ENCODE results near the gene ZC3H4. TPM values are rescaled to one million over a fixed set of nuclear protein-coding genes. Genes with fewer than 3 reads are reported as not detected.
"Not testable (repeated sequence)": the region's sequence is repeated elsewhere in the genome, so short reads cannot be mapped to it uniquely, and the experiment has no call there.

ZC3H4 gene
- total RNA-seq, 1 experiment from 2014 or later = 94.4 TPM

DNA sequence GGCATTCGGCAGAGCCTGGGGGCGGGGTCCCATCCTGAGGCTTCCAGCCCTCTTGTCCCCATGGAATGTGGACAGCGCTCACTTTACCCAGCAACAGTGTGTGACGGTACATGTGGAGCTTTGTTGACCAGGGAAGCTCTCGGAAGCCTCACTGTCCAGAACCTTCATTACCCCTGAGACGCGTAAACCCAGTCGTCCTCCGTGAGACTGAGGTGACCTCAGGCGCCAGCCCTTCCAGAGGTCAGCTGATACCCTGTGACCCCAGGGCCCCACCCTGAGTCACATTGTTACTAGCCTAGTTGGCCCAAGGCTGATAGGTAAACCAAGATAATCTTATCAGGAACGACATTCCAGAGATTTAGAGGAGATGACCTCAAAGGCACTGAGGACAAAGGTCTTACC lies 55.0 kb downstream of the ZC3H4 start:
- Histone ChIP-seq H3K4me1 (ENCODE audit: insufficient read depth, low read length, poor library complexity, severe bottlenecking) (no peaks in the 10 kb centered on the region), H3K4me3 (ENCODE audit: low read depth, low read length, poor library complexity, severe bottlenecking) (no peak overlapping the region), H3K9me3 (ENCODE audit: low read depth, low read length, poor library complexity, severe bottlenecking) (no peaks in the 10 kb centered on the region), H3K27me3 (replicated peaks; ENCODE audit: insufficient read depth, low read depth, low read length, poor library complexity) (no peaks in the 10 kb centered on the region), H3K36me3 (ENCODE audit: insufficient read depth, low read length, poor library complexity, severe bottlenecking) (no peaks in the 10 kb centered on the region), H3K27ac (ENCODE audit: low read depth, low read length, poor library complexity, severe bottlenecking) (no peak overlapping the region)
- ChIA-PET CTCF (interaction anchor here (0.6 kb wide), 1 partner anchor 262 kb away, joined by 3 read pairs; no protein-coding TSS in a partner anchor), POLR2A (ENCODE audit: low non-redundant PET) (interaction anchor here (0.6 kb wide), 1 partner anchor 113 kb away, joined by 6 read pairs; no protein-coding TSS in a partner anchor)
- DNase-seq (ENCODE audit: low spot score) = no peak
- BruUV-seq (replicated peaks) = no TSS peak
- TF ChIP-seq CTCF (conservative IDR thresholded peaks at IDR 0.05; ENCODE audit: low read depth, low read length) = no peak
- intact Hi-C loops (cut with micrococcal nuclease; ENCODE audit: unreplicated experiment) = no loop called here

DNA sequence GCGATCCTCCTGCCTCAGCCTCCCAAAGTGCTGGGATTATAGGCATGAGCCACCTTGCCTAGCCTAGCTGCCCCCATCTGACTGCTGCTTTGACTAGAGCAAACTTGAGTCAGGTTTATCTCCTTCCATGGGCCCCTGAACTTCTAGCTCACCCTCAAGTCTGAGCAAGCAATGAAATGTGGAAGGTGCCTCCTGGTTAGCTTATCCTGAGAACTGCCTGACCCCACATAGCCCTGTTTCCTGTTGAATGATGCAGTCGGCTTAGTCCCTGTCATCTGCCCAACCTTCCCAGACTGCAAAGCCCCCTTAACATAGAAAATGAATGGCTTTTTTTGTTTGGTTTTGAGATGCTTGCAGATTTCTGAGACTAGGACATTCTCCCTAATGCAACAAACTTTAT lies 56.2 kb downstream of the ZC3H4 start:
- no peak for TF ChIP-seq EZH2 (IDR thresholded peaks at IDR 0.05; ENCODE audit: borderline replicate concordance, low read depth, low read length, poor library complexity, severe bottlenecking)
- no peak for TF ChIP-seq CTCF (conservative IDR thresholded peaks at IDR 0.05; ENCODE audit: low read depth, low read length)
- ChIA-PET POLR2A (ENCODE audit: low non-redundant PET) (interaction anchor here (0.8 kb wide), 1 partner anchor 187 kb away, joined by 3 read pairs; no protein-coding TSS in a partner anchor), CTCF (no interaction called here)
- no peaks in the 10 kb centered on the region for H3K4me1 ChIP-seq (ENCODE audit: insufficient read depth, low read length, poor library complexity, severe bottlenecking)
- no peak overlapping the region for H3K27ac ChIP-seq (ENCODE audit: low read depth, low read length, poor library complexity, severe bottlenecking)
- no peak overlapping the region for H3K4me3 ChIP-seq (ENCODE audit: low read depth, low read length, poor library complexity, severe bottlenecking)
- no TSS peak for BruUV-seq (replicated peaks)
- no peaks in the 10 kb centered on the region for H3K27me3 ChIP-seq (replicated peaks; ENCODE audit: insufficient read depth, low read depth, low read length, poor library complexity)
- no peaks in the 10 kb centered on the region for H3K9me3 ChIP-seq (ENCODE audit: low read depth, low read length, poor library complexity, severe bottlenecking)
- no peaks in the 10 kb centered on the region for H3K36me3 ChIP-seq (ENCODE audit: insufficient read depth, low read length, poor library complexity, severe bottlenecking)
- no peak for DNase-seq (ENCODE audit: low spot score)
- intact Hi-C loops (cut with micrococcal nuclease; ENCODE audit: unreplicated experiment) = no loop called here

- POLR2A ChIA-PET (ENCODE audit: low non-redundant PET) = no interaction called here
- no peaks in the 10 kb centered on the region for H3K9me3 ChIP-seq (ENCODE audit: low read depth, low read length, poor library complexity, severe bottlenecking)
- H3K4me3 ChIP-seq (ENCODE audit: low read depth, low read length, poor library complexity, severe bottlenecking) = no peak overlapping the region
- H3K36me3 ChIP-seq (ENCODE audit: insufficient read depth, low read length, poor library complexity, severe bottlenecking) = no peaks in the 10 kb centered on the region
- TF ChIP-seq CTCF (conservative IDR thresholded peaks at IDR 0.05; ENCODE audit: low read depth, low read length) (no peak), EZH2 (IDR thresholded peaks at IDR 0.05; ENCODE audit: borderline replicate concordance, low read depth, low read length, poor library complexity, severe bottlenecking) (no peak)
- BruUV-seq (replicated peaks) = no TSS peak
- no peak for DNase-seq (ENCODE audit: low spot score)
- intact Hi-C loops (cut with micrococcal nuclease; ENCODE audit: unreplicated experiment) = no loop called here
- CTCF ChIA-PET = no interaction called here
- H3K27me3 ChIP-seq (replicated peaks; ENCODE audit: insufficient read depth, low read depth, low read length, poor library complexity) = no peaks in the 10 kb centered on the region
- no peaks in the 10 kb centered on the region for H3K4me1 ChIP-seq (ENCODE audit: insufficient read depth, low read length, poor library complexity, severe bottlenecking)
- H3K27ac ChIP-seq (ENCODE audit: low read depth, low read length, poor library complexity, severe bottlenecking) = no peak overlapping the region
Observed at GRCh38 chr19:47056411-47056810, 57.2 kb downstream of the ZC3H4 start.

DNA sequence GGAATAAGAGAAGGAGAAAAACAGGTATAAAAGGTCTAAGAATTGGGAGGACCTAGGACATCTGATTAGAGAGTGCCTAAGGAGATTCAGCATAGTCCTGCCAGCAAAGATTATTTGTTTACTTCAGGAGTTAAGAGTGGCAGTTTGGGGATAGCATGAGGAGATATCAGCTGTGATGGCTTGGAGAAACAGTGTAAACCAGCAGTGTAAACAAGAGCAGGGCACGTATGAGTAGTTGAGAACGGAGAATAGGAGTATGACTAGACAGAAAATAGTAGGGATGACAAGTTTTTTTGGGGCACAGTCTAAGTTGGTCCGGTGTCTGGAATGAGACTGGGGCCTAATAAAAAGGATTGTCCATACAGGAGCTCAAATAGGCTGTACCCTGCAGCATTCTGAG lies 63.0 kb downstream of the ZC3H4 start:
- DNase-seq (ENCODE audit: low spot score); POLR2A ChIA-PET (ENCODE audit: low non-redundant PET); H3K9me3 ChIP-seq (ENCODE audit: low read depth, low read length, poor library complexity, severe bottlenecking); CTCF ChIA-PET; H3K4me3 ChIP-seq (ENCODE audit: low read depth, low read length, poor library complexity, severe bottlenecking); H3K4me1 ChIP-seq (ENCODE audit: insufficient read depth, low read length, poor library complexity, severe bottlenecking); H3K36me3 ChIP-seq (ENCODE audit: insufficient read depth, low read length, poor library complexity, severe bottlenecking); H3K27me3 ChIP-seq (replicated peaks; ENCODE audit: insufficient read depth, low read depth, low read length, poor library complexity); H3K27ac ChIP-seq (ENCODE audit: low read depth, low read length, poor library complexity, severe bottlenecking); BruUV-seq (replicated peaks); intact Hi-C loops (cut with micrococcal nuclease; ENCODE audit: unreplicated experiment): not testable (repeated sequence)

All from A673 (cell line).